OCI-LY7 (cell line): ENCODE data around the gene KRT75.

Experiments used
- EZH2phosphoT487 ChIP-seq: fragments of 200-600 bp; sonication (generic); IDR thresholded peaks from 2 replicates; pipeline ENCODE4 v1.6.1; 2018; ENCODE audit warnings: low read depth, borderline replicate concordance, mild to moderate bottlenecking, mixed run types, antibody characterized with exemption, low read length, moderate library complexity, mixed read lengths
- TF ChIP-seq, protein P1 (sequence below): fragments of 200-600 bp; sonication (generic); conservative IDR thresholded peaks from 2 replicates; pipeline ENCODE4 v1.5.1; 2014; ENCODE audit warnings: mild to moderate bottlenecking, antibody characterized with exemption, low read length, moderate library complexity, mixed read lengths

- TF ChIP-seq, protein P1, sequence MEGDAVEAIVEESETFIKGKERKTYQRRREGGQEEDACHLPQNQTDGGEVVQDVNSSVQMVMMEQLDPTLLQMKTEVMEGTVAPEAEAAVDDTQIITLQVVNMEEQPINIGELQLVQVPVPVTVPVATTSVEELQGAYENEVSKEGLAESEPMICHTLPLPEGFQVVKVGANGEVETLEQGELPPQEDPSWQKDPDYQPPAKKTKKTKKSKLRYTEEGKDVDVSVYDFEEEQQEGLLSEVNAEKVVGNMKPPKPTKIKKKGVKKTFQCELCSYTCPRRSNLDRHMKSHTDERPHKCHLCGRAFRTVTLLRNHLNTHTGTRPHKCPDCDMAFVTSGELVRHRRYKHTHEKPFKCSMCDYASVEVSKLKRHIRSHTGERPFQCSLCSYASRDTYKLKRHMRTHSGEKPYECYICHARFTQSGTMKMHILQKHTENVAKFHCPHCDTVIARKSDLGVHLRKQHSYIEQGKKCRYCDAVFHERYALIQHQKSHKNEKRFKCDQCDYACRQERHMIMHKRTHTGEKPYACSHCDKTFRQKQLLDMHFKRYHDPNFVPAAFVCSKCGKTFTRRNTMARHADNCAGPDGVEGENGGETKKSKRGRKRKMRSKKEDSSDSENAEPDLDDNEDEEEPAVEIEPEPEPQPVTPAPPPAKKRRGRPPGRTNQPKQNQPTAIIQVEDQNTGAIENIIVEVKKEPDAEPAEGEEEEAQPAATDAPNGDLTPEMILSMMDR: no peak
- no peak for TF ChIP-seq EZH2phosphoT487
Measured at GRCh38 chr12:52416795-52417194, 17.4 kb downstream of the KRT75 start.
